HG03108 (cell line): ENCODE data around the gene MCAM.

ENCODE experiments used
- ATAC-seq: cut with Tn5 transposase; IDR thresholded peaks from one replicate; pipeline ENCODE4 v1.9.1; 2021; ENCODE audit warnings: moderate library complexity; ENCODE audit not compliant: unreplicated experiment

MCAM gene

GRCh38 chr11:119309411-119309810 lies 7.5 kb downstream of the MCAM start:
- ATAC-seq = no peak

GRCh38 chr11:119307974-119308373 lies 9.0 kb downstream of the MCAM start:
- no peak for ATAC-seq

- ATAC-seq = no peak
Measured at GRCh38 chr11:119307219-119307618, 9.7 kb downstream of the MCAM start.

GRCh38 chr11:119306373-119306890 lies 10.5 kb downstream of the MCAM start:
- ATAC-seq = no peak

- ATAC-seq = no peak
Measured at GRCh38 chr11:119305556-119306372, 11.2 kb downstream of the MCAM start.

GRCh38 chr11:119303227-119303718 lies 13.7 kb downstream of the MCAM start:
- ATAC-seq = no peak

GRCh38 chr11:119300198-119300964 lies 16.5 kb downstream of the MCAM start:
- ATAC-seq = no peak

GRCh38 chr11:119299416-119299815 lies 17.5 kb downstream of the MCAM start:
- ATAC-seq = no peak

GRCh38 chr11:119298726-119299125 lies 18.2 kb downstream of the MCAM start:
- ATAC-seq = no peak

GRCh38 chr11:119297938-119298337 lies 19.0 kb downstream of the MCAM start:
- no peak for ATAC-seq

- ATAC-seq = no peak
Measured at GRCh38 chr11:119295178-119295577, 21.8 kb downstream of the MCAM start.

GRCh38 chr11:119293461-119293860 lies 23.5 kb downstream of the MCAM start:
- no peak for ATAC-seq

- no peak for ATAC-seq
Measured at GRCh38 chr11:119290894-119291497, 25.9 kb downstream of the MCAM start.

GRCh38 chr11:119288219-119288618 lies 28.7 kb downstream of the MCAM start:
- no peak for ATAC-seq

GRCh38 chr11:119285431-119285830 lies 31.5 kb downstream of the MCAM start:
- no peak for ATAC-seq

- ATAC-seq = no peak
Measured at GRCh38 chr11:119284344-119285157, 32.4 kb downstream of the MCAM start.

- ATAC-seq = no peak
Measured at GRCh38 chr11:119282495-119282894, 34.4 kb downstream of the MCAM start.

- ATAC-seq = no peak
Measured at GRCh38 chr11:119277660-119278059, 39.3 kb downstream of the MCAM start.

GRCh38 chr11:119273721-119274120 lies 43.2 kb downstream of the MCAM start:
- no peak for ATAC-seq

GRCh38 chr11:119267645-119268044 lies 49.3 kb downstream of the MCAM start:
- no peak for ATAC-seq
